GM21381 (cell line): Measurements from ENCODE around the gene ST7.

Source experiments
- ATAC-seq: cut with Tn5 transposase; IDR thresholded peaks from one replicate; pipeline ENCODE4 v1.9.1; 2021; ENCODE audit warnings: mild to moderate bottlenecking, moderate library complexity; ENCODE audit not compliant: unreplicated experiment

Gene ST7

GRCh38 chr7:117006907-117007684 lies 53.8 kb downstream of the ST7 start:
- no peak for ATAC-seq

DNA sequence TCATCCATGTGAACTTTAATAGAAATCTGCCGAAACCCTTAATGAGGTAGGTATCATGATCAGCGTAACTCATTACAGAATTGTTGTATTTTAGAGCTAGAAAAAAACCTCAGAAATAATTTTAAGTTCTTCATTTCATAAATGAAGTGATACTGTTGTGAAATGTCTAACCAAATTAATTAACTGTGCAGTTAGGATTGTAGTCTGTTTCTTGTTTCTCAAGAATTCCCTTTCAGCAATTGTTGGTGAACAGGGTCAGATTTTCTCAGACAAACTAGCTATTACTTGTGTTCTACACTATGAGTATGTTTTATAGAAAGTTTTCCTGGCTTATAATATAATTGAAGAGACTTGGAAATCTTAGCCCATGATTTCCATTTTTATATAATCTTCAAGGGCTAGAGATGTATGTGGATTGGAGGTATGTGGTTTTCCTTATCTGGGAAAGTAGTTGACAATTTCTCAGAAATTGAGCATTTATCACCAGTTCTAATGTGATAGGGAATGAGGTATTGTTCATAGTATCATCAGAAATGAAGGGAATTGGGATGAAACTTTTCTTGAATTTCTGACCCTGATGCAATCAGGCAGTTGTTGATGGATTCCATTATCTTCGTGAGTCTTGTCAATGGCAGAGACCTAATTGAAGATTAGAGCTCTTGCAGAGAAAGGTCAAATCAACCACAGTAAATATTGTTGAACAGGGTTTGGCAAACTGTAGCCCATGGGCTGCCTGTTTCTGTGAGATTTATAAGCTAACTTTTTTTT lies 55.0 kb downstream of the ST7 start:
- no peak for ATAC-seq

GRCh38 chr7:117008886-117009531 lies 55.7 kb downstream of the ST7 start:
- ATAC-seq: no peak

GRCh38 chr7:117009705-117010361 lies 56.5 kb downstream of the ST7 start:
- ATAC-seq: no peak

- ATAC-seq: peak; percentile 40
These were observed 57.3 kb downstream of the ST7 start for GRCh38 chr7:117010375-117011133.

GRCh38 chr7:117011419-117012260 lies 58.3 kb downstream of the ST7 start:
- peak; percentile 72 for ATAC-seq

- peak; percentile 2 for ATAC-seq
These were observed 59.0 kb downstream of the ST7 start for GRCh38 chr7:117012284-117012683.

- no peak for ATAC-seq
These were observed 59.4 kb downstream of the ST7 start for GRCh38 chr7:117012696-117013095.

DNA sequence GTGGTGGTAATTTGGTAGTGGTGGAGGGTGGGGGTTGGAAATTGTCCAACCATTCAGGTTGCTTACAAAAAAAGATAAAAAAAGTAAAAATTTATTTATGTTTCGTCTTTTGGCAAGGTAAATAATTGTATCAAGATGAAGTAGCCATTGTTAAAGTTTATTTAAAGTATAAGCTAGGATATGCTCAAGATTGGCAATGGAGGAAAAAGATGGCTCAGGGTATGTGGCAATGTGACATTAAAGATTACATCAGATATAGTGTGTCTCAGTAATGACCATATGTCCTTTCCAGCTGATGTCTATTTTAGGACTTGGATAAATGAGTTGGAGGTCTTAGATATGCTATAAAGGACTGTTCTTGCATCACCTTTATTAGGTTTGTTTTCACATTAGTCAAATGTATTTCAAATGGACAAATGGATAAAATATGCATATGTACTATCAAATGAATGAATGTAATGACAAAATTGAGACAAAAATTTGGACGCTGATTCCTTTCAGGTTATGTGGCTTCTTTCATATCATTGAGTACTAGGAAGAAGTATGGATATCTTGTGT lies 60.9 kb downstream of the ST7 start:
- ATAC-seq: no peak

DNA sequence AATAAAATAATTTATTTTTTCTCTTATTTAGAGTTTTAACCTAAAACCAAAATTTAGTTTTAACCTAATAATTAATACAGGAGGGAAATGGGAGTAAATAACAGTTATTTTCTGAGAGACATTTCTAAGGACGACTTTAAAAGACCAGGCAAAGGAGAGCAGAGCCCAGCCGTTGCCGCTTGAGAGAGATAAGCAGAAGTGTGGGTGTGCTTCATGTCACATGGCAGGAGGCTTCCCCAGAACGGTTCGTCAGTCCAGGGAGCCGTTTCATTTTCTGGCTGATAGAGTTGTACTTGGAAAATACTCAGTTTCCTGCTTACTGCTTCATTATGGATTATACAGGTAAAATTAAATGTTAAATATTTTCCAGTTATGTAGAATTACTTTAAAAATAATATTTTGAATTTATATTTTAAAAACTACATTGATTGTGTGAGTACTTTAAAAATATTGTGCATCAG lies 61.4 kb downstream of the ST7 start:
- peak; percentile 36 for ATAC-seq

- ATAC-seq: no peak
These were observed 62.2 kb downstream of the ST7 start for GRCh38 chr7:117015258-117016184.

- ATAC-seq: no peak
These were observed 63.7 kb downstream of the ST7 start for GRCh38 chr7:117017017-117017451.

GRCh38 chr7:117017702-117018266 lies 64.5 kb downstream of the ST7 start:
- ATAC-seq: no peak

DNA sequence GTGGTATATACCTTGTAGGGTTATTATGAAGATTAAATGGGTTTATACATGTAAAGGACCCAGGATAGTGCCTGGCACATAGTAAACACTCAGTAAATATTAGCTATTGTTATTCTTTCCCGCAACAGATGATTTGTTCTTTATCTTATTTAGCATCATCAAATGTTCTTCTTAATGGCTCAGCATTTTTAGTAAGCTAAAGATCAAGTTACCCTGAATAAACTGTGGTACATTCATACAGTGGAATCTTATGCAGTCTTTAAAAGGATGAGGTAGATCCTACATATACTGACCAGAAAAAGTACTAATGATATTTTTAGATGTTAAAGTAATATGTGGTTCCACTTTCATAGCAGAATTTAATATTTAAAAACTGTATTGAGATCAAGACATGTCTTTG lies 65.4 kb downstream of the ST7 start:
- no peak for ATAC-seq

DNA sequence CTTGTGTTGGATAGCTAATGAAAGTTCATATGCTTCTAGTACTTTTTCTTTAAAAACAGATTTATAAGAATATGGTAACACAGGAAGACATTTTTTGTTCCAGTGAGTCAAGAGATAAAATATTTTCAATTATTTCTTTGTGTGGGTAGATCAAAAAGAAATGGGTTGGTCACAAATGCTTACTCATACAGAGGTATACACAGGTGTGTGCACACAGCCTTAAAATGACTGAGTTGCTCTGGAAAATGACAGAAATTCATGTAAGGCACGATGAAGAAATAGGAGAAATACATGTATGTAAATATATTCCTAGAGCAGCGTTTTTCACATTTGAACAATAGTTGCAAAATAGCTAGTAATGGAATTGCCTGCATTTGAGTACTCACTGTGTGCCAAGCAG lies 66.0 kb downstream of the ST7 start:
- ATAC-seq: no peak

DNA sequence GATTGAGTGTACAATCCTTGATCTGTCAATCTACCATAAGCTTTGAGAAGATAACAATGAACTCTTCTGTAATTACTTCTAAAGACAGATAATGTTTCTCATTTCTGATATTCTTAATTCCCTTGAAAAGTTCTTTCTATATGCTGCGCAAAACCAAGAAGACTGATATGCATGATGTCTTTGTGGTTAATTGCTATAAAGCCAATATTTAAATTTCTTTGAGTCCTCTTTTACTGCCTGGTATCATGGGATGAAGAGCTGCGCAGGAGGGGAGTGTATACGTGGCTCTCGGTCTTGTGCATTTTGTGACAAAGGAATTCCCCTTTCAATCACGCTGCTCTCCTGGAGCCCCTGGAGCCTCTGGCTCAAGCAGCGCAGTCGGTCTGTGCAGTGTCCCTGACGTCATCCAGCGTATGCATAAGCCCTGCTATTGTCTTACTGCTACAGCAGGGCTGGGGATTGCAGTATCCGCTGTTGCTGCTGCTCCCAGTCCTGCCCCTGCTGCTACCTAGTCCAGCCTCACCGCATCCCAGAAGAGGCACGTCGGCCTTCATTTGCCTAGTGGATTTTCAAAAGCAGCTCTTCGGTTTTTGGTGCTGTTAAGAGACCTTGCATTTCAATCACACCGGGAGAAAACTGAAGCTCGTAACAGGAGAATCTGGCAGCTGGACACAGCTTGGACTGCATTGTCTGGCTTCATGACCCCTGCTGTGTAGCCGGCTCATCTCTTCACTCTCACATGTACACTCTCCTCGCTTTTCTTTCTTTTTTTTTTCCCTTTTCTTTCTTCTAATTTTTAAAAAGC lies 66.7 kb downstream of the ST7 start:
- no peak for ATAC-seq

- no peak for ATAC-seq
These were observed 67.3 kb downstream of the ST7 start for GRCh38 chr7:117020591-117020973.
